ENCODE results near the gene DYRK1B.
A peak's percentile ranks its signal among the peaks of the same experiment; 100 is the strongest.

The DYRK1B gene

DNA sequence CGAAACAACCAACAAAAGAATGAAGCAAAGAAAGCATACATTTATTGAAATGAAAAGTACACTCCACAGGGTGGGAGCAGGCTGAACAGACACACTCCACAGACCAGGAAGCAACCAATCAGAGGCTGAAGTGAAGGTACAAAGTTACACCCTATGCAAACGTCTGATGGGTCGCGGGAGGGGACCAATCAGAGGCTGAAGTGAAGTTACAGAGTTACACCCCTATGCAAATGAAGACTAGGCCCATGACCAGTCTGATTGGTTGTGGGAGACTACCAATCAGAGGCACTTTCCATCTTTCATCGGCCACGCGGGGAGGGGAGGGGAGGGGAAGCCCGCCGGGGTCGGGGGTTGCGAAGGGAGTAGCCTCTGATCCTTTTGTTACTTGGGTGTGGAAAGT lies 24.6 kb upstream of the DYRK1B start:
- DNase-seq (ENCODE audit: low read depth in 2 of 2): no peak

DNA sequence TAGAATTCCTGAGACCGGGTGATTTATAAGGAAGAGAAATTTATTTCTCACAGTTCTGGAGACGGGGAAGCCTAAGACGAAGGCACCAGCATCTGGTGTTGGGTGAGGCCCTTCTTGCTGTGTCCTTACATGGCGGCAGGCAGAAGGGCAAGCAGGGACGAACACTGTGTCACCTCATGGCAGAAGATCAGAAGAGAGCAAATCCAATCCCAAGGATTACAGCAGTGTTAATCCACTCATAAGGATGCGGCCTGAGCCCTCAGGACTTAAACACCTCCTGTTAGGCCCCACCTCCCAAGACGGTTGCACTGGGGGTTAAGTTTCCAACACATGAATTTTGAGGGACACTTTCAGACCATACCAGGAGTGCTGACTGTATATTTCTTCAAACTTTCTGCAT lies 18.9 kb upstream of the DYRK1B start:
- DNase-seq (ENCODE audit: low read depth in 2 of 2): no peak

DNA sequence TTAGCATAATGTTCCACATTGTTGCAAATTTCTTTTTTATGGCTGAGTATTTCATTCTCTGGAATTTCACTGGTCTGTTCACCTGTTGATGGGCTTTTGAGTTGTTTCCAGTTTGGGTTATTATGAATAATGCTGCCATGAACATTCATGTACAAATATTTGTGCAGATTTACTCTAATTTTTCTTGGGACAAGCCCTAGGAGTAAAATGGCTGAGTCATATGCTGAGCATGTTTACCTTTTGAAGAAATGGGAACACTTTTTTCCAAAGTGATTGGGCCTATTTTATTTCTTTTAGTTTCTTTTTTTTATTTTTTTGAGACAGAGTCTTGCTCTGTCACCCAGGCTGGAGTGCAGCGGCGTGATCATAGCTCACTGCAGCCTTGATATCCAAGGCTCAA lies 16.9 kb upstream of the DYRK1B start:
- no peak for DNase-seq (ENCODE audit: low read depth in 2 of 2)

DNA sequence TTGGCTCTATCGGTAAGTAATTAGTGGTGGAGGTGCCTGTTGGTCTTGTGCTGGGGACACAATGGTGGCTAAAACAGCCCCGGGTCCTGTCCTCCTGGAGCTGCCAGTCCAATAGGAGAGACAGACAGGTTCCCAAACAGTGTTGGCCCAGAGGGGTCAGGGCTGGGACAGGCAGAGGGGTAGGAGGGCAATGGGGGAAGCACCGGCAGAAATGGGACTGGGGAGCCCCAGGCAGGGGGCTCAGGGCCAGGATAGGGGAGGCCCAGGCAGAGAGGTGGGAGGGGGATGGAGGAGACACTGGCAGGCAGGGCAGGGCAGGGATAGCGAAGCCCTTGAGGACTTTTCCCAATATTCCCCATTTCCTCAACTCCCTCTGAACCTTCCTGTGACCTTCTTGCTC lies 14.4 kb upstream of the DYRK1B start:
- no peak for DNase-seq (ENCODE audit: low read depth in 2 of 2)

DNA sequence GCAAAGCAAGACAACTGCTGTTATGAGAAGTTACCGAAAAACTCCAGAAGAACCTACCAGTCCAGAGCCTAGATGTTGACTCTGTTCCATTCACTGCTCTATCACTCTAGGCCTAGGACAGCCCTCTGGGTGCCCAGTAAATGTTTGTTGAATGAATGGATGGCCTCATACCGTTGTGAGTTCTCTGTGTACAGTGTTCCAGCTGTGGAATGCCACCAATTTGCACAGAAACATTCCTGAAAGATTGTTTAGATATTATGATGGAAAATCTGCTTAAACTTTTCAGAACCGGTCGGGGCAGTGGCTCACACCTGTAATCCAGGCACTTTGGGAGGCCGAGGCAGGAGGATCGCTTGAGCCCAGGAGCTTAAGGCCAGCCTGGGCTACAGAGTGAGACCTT lies 13.6 kb upstream of the DYRK1B start:
- no peak for DNase-seq (ENCODE audit: low read depth in 2 of 2)

DNA sequence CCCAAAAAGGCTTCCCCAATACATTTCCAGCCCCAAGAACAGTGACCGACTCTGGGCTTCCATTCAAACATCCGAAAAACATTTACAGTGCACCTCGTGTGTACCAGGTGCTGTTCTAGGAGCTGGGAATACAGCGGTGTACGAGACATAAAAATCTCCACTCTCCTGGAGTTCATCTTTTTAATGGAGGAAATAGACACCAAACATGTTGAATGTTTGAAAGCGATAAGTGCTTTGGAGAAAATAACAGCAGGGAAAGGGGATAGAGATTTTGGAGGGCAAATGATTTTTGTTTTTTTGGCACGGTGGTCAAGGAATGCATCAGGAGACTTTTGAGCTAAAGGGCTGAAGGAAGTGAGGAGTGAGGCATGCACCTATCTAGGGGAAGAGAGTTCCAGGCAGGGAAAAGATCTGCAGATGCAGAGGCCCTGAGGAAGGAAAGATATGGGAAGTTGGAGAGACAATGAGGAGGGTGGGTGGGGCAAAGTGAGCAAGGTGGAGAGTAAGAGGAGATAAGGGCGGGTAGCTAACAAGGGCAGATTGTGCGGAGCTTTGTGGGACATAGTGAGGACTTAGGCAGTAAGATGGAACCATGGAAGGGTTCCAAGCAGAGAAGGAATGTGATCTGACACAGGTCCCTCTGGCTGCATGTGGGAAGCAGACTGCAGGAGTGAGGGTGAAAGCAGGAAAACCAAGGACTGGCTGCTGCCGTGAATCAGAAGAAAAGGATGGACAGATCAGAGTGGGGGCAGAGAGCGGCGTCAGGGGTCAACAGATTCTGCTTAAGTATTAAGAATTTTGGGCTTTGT lies 12.9 kb upstream of the DYRK1B start:
- no peak for DNase-seq (ENCODE audit: low read depth in 2 of 2)

DNA sequence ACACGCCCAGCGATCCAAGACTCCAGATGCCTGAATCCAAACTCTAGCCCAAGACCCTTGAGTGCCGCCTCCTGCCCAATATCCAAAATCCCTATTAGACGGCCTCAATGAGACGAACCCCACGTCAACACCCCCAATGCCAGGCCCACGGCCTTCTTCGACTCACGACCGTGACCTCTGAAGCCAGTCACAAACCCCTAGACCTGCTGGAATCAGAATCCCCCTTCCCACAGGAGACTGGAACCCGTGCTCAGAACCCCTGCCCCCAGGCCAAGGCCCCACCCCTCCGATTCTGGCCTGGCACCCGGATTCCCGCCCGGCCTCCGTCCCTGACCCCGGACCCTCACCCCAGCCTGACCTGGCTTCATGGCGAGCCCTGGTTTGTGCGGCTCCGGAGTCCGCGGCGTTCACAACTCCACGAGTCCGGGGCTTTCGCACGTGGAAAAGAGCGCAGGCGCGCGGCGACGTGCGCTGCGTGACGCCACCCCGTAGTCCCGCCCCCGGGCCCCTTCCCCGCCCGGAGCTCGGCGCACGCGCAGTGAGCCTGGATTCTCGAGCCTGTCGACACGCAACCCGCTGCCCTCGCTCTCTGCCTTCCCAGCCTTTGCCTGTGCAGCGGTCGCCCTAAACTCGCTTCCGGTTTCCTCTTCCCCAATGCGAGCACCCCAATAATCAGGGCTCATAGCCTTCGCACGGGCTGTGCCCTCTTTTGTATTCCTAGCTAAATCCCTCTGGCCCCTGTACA lies 12.1 kb upstream of the DYRK1B start, which contains the start of gene FBL:
TSS of gene FBL (minus strand) at position 447 of the 745 bp plus-strand sequence. CDS start at position 368, 79 bp downstream.
- peak; percentile 94 to 98 for DNase-seq (ENCODE audit: low read depth in 2 of 2)

DNA sequence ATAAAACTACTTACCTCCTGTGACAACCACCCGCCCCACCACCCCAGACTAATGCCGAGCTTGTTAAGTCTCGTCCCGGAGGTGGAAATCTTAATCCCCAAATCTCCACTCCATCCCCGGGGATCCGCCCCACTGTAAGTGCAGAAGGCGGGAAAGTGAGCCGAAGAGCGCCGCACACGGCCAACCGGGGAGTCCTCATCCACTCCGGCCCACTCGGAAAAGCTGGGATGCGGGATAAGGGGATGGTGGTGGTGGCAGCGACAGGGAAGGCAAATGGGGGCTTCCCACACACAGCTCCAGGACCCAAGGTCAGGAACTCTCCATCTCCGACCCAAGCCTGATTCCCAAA lies 11.6 kb upstream of the DYRK1B start:
- DNase-seq (ENCODE audit: low read depth in 2 of 2): no peak

DNA sequence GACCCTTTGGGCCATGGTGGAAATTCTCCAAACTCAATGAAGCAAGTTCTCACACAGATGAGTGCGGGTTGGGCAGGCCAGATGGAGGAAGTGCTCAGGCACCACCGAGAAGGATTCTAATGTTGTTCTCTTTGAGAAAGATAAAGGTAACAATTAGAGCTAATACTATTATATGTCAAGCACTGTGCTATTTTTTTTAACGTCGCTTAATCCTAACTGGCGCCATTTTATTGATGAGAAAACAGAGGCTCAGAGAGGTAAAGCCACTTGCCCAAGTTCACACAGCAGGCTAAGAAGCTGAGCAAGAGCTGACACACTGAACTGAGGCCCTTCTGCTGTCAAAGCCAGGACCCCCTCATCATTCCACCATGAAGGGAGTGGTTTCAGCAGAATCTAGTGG lies 11.2 kb upstream of the DYRK1B start:
- no peak for DNase-seq (ENCODE audit: low read depth in 2 of 2)

DNA sequence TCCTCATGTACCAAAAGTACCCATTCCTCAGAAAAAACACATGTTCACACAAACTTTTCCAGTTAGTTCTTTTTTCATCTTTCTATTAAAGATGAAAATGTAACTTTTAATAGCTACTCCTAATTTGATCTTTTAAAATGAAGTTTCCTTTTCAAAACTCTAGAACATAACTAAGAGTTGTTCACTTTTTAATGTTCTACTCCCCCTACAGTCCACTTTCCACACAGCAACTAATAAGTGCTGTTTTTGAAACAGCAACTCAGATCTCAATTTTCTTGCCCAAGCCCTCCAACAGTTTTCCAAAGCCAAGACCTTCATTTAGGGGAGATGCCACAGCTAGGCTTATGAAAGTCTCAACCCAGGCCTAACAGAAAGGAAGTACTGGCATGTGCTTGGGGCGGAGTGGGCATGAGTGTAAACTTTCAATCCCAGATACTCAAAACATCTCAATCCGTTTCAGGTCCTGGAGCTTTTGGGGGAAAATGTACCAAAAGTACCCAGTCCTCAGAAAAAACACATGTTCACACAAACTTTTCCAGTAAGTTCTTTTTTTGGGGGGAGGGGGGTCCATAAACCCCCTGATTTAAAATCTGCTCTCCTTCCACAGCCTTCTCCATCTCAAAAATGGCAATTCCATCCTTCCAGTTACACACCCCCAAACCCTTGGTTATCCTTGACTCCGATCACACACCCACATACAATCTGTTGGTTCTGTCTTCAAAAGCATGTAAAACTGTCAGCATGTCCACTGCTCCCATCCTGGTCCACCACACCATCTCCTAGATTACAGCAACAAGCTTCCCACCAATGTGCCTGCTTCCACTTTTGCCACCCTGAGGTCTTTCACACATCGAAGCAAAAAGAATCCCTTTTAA lies 10.2 kb upstream of the DYRK1B start:
- no peak for DNase-seq (ENCODE audit: low read depth in 2 of 2)

DNA sequence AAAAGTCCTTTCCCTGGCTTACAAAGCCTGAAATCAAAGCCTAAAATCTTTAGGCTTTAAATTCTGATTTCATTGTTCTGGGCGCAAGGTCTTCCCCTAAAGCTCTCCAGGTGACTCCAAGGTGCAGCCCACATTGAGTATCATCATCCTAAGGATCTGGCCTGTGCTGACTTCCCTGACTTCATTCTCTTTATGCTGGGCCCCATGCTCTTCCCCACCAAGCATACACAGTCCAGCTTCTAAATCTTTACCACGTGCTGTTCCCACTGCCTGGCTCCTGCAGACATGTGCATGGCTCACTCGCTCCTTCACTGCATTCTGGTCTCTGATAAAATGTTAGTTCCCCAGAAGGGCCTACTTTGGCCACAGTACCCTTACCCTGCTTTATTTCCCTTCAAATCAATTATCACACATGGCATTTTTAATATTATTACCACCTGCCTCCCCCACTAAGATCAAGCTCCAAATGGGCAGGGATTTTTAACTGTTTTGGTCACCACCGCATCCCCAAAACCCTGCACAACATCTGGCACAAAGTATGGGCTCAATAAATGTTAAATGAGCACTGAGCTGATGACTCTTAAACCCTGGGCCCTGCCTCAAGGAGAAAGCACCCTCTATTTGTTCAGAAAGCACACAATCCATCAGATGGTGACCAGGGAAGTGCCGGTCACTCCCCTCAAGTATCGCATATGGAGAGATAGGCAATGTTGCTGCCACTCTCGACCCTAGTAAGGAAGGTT lies 8.9 kb upstream of the DYRK1B start:
- DNase-seq (ENCODE audit: low read depth in 2 of 2): no peak

DNA sequence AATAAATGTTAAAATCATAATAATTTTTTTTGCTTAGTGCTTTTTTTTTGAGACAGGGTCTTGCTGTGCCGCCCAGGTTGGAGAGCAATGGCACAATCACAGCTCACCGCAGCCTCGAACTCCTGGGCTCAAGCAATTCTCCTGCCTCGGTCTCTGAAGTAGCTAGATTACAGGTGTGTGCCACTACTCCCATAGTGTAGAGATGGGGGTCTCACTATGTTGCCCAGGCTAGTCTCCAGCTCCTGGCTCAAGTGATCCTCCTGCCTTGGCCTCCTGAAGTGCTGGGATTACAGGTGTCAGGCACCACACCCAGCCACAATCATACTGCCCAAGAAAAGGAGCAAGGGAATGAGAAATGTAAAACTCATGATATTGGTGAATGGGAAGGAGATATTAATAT lies 7.1 kb upstream of the DYRK1B start:
- DNase-seq (ENCODE audit: low read depth in 2 of 2): no peak

DNA sequence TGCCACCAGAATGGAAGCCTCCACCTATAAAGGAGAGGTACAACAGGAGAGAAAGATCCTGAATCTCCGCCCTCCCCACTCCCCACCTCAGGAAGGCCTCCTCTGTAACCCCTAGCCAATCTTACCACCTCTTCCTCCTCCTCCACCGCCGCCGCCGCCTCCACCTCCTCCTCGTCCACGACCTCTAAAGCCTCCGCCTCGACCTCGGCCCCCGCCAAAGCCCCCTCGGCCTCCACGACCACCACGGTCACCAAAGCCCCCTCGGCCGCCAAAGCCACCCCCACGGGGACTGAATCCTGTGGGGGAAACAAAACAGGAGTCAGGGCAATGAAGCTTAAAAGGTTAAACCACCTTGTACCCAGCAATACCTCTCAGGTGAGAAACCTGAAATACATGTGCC lies 6.5 kb upstream of the DYRK1B start:
- no peak for DNase-seq (ENCODE audit: low read depth in 2 of 2)

DNA sequence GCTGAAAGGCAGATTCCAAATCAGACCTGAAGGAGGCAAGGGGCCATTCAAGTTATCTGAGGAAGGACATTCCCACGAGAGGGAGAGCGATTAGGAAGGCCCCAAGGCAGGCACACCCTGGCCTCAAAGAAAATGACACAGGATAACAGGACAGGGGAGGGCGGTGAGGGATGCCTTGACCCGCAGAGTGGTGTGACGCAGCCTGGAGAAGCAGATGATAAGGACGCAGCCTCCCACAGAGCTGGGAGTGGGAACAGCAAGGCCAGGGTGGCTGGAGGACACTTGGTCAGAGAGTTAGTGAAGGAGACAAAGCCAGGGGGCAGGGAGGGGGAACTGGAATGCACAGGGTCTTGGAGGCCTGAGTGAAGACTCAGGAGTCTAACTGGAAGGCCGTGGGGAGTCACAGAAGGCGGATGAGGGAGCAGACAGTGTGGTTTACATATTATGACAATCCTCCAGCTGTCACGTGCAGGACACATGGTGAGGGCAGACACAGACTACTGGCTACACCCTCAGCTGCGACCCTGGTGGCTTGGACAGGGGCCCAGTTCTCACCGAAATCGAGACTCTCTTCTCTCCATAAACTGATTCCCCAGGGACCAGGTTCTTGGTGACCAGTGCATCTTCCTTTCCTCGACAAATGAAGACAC lies 5.8 kb upstream of the DYRK1B start:
- no peak for DNase-seq (ENCODE audit: low read depth in 2 of 2)

DNA sequence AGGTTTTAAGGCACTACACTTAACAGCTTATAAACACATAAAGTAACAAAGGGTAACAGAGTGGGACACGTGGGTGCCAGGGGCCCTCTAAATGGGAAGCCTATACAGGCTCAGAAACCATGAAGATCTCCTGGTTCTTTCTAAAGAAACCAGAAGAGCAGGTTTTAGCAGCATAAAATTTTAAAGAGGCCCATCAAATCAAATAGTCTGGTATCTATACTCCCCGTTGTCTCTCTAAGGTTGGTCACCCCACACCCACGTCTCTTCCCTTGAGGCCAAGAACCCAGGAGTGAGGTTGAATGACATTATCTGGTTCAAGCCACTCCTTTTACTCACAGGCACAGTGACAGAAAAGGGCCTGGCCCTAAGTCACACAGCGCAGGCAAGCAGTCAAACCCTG lies 4.6 kb upstream of the DYRK1B start:
- DNase-seq (ENCODE audit: low read depth in 2 of 2): no peak

DNA sequence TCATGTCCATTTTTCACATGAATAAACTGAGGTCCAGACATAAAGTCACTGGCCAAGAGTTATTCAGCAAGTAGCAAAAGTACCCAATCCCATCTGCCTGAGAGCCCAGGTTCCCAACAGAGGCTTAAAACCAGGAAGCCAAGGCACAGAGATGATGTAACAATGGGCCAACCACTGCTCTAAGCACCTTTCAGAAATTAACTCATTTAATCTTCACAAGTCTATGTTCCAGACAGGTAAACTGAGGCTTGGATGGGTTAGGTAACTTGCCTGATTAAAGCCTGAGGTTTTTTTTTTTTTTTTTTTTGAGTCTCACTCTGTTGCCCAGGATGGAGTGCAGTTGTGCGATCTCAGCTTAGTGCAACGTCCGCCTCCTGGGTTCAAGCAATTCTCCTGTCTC lies 4.0 kb upstream of the DYRK1B start:
- no peak for DNase-seq (ENCODE audit: low read depth in 2 of 2)

DNA sequence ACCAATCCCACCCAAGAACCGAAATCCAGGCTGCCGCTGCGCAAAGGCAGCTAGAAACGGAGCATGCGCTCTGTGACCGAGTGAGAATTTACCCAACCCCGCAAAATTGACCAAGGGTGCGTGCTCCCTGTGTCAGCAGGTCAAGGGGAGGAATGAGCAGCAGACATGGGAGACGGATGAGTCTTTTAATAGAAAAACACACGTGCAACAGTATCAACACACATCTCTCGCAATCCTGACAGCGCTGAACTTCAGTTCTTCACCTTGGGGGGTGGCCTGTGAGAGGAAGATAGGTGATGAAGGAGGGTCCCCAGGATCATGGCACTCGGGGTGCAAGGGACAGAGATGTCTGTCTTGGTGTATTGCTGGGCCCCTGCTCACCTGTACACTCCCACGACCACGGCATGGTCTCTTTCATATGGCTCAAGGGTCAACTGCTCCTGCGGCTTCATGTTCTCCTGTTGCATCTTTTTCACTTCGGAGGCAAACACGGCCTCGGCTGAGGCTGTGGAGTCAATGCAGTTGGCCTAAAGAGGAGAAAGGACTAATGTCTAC lies 402 bp upstream of the DYRK1B start:
- no peak for DNase-seq (ENCODE audit: low read depth in 2 of 2)

DNA sequence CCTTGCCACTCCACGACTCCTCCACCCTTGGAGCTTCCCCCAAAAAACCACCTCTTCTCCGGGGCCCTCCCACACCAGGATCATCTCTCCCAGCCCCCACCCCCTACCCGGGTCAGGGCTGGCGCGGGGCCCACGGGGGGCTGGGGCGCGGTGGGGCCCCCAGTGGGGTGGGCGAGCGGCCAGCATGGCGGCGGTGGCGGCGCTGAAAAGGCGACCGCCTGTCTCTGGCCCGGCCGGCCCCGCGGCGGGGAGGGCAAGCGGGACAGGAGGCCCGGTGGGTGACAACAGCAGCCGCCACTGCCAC lies 850 bp downstream of the DYRK1B start:
- DNase-seq (ENCODE audit: low read depth in 2 of 2): no peak

DNA sequence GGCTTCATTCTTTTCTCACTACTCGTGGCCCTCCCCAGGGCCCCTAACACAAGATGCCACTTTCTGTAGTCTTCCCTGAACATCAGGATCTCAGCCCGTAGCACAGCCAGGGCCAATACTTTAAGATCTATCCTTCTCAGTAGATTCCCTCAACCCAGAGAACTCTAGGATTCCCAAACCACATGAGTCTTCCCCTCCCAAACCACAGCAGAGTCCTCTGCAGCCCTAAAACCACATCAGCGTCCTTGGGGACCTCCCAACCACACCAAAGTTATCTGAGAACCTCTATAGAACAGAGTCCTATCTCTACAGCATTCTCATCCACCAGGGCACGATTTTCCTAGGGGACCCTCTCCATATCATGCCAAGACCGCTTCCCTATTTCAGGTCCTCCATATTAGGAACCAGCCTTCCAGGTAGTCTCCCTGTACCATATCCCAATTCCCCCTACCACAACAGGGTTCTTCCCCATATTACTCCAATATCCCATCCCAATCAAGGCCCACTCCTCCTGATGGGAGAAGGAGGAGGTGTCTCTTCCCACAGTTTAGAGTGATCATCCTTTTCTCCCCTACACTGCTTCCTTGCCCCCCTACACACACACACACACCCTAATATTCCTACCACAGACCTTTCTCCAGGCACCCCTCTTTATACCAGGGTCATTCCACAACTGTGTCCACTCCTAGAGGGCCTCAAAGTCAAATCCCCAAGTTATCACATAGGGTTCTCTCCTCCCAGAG lies 1.4 kb downstream of the DYRK1B start:
- DNase-seq (ENCODE audit: low read depth in 2 of 2): no peak

DNA sequence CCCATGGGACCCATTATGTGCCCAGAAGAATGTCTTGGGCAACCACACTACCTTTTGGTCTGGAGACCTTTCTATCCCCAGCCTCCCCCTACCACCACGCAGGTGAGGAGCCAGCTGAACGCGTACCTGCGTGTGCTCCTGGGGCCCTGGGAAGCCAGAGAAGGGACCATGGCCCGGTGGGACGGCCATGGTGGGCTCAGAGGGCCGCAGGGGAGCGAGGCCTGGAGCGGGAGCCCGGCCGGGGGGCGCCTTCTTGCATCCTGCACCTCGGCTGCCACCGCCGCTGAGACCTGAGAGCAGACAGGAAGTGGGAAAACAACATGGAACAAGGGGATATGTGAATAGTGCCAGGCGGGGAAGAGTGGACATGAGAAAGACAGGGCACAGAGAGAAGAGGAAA lies 2.3 kb downstream of the DYRK1B start:
- no peak for DNase-seq (ENCODE audit: low read depth in 2 of 2)
